Measurements from ENCODE around the gene TMEM101.
"Not testable (repeated sequence)": the region's sequence is repeated elsewhere in the genome, so short reads cannot be mapped to it uniquely, and the experiment has no call there.

Gene TMEM101

GRCh38 chr17:44014437-44015172 is at the start of gene TMEM101:
TMEM101 (minus strand) TSS chr17:44014963; CDS start chr17:44014952, 11 bp downstream.
- DNase-seq (ENCODE audit: low read depth), result peak; percentile 72

GRCh38 chr17:44063704-44064639 is 49.2 kb upstream of the TMEM101 start:
- no peak for DNase-seq (ENCODE audit: low read depth)

- no peak for DNase-seq (ENCODE audit: low read depth)
Observed at GRCh38 chr17:44062871-44063270, 48.1 kb upstream of the TMEM101 start.

GRCh38 chr17:44061446-44061845 is 46.7 kb upstream of the TMEM101 start:
- DNase-seq (ENCODE audit: low read depth), result no peak

GRCh38 chr17:44059101-44059892 is 44.5 kb upstream of the TMEM101 start:
- DNase-seq (ENCODE audit: low read depth), result no peak

- DNase-seq (ENCODE audit: low read depth), result no peak
Observed at GRCh38 chr17:44053125-44053872, 38.5 kb upstream of the TMEM101 start.

- DNase-seq (ENCODE audit: low read depth), result no peak
Observed at GRCh38 chr17:44049294-44050060, 34.7 kb upstream of the TMEM101 start.

GRCh38 chr17:44046893-44047292 is 32.1 kb upstream of the TMEM101 start:
- DNase-seq (ENCODE audit: low read depth), result not testable (repeated sequence)

- DNase-seq (ENCODE audit: low read depth), result no peak
Observed at GRCh38 chr17:44045486-44045885, 30.7 kb upstream of the TMEM101 start.

GRCh38 chr17:44044071-44044470 is 29.3 kb upstream of the TMEM101 start:
- no peak for DNase-seq (ENCODE audit: low read depth)

- no peak for DNase-seq (ENCODE audit: low read depth)
Observed at GRCh38 chr17:44043272-44043696, 28.5 kb upstream of the TMEM101 start.

- DNase-seq (ENCODE audit: low read depth), result peak; percentile 27
Observed at GRCh38 chr17:44039829-44040635, 25.3 kb upstream of the TMEM101 start.

- DNase-seq (ENCODE audit: low read depth), result no peak
Observed at GRCh38 chr17:44038604-44039011, 23.8 kb upstream of the TMEM101 start.

GRCh38 chr17:44037471-44037870 is 22.7 kb upstream of the TMEM101 start:
- DNase-seq (ENCODE audit: low read depth), result no peak

GRCh38 chr17:44034688-44035087 is 19.9 kb upstream of the TMEM101 start:
- DNase-seq (ENCODE audit: low read depth), result not testable (repeated sequence)

- no peak for DNase-seq (ENCODE audit: low read depth)
Observed at GRCh38 chr17:44033861-44034408, 19.2 kb upstream of the TMEM101 start.

GRCh38 chr17:44030482-44030881 is 15.7 kb upstream of the TMEM101 start:
- no peak for DNase-seq (ENCODE audit: low read depth)

GRCh38 chr17:44029736-44030135 is 15.0 kb upstream of the TMEM101 start:
- DNase-seq (ENCODE audit: low read depth), result no peak

- DNase-seq (ENCODE audit: low read depth), result no peak
Observed at GRCh38 chr17:44024853-44025252, 10.1 kb upstream of the TMEM101 start.
